GM12878 (cell line): ENCODE measurements around the gene JOSD2.

Source experiments
- CEBPB ChIP-seq, 2 experiments: fragments of 150-350 bp in 1 of 2; IDR thresholded peaks; 2 replicates each; pipeline ENCODE4 v1.6.1; 2012 to 2014; ENCODE audit warnings: low read depth in 2 of 2, low read length in 2 of 2, borderline replicate concordance in 1 of 2, inconsistent platforms in 1 of 2
- CREB1 ChIP-seq: IDR thresholded peaks from 2 replicates; pipeline ENCODE4 v1.6.1; 2012; ENCODE audit warnings: low read depth, mild to moderate bottlenecking, inconsistent platforms
- EP300 ChIP-seq, 2 experiments: fragments of 150-350 bp in 1 of 2; IDR thresholded peaks; 2 replicates each; pipeline ENCODE4 v1.6.1; 2011 to 2012; ENCODE audit warnings: low read depth in 2 of 2, low read length in 2 of 2, borderline replicate concordance in 1 of 2, improper control_type of control experiment in 1 of 2, inconsistent platforms in 1 of 2; ENCODE audit not compliant: control insufficient read depth in 1 of 2
- EZH2 ChIP-seq: IDR thresholded peaks from 2 replicates; pipeline ENCODE4 v1.6.1; 2012; ENCODE audit warnings: low read depth, mild to moderate bottlenecking, control low read depth, inconsistent platforms, low read length, borderline replicate concordance; ENCODE audit not compliant: control insufficient read depth
- FOS ChIP-seq: IDR thresholded peaks from 3 replicates; pipeline ENCODE4 v1.6.1; 2011; ENCODE audit warnings: borderline replicate concordance; ENCODE audit not compliant: insufficient read length; ENCODE audit errors: extremely low read depth
- POLR2A ChIP-seq: IDR thresholded peaks from 2 replicates; pipeline ENCODE4 v1.6.1; 2011; ENCODE audit warnings: low read depth, mild to moderate bottlenecking, low read length
- TF ChIP-seq, protein P1 (sequence below), 3 experiments: IDR thresholded peaks in 2 of 3; conservative IDR thresholded peaks in 1 of 3; 2 replicates each; pipeline ENCODE4 v1.5.1; 2011; ENCODE audit warnings: low read depth in 3 of 3, low read length in 3 of 3, mild to moderate bottlenecking in 3 of 3, control low read depth in 2 of 3, moderate library complexity in 2 of 3, inconsistent platforms in 1 of 3, mixed read lengths in 1 of 3; ENCODE audit not compliant: control insufficient read depth in 2 of 3, insufficient read depth in 1 of 3; ENCODE audit errors: extremely low read depth in 1 of 3
- TF ChIP-seq, protein P2 (sequence below): IDR thresholded peaks from 2 replicates; pipeline ENCODE4 v1.6.1; 2012; ENCODE audit warnings: mild to moderate bottlenecking, low read depth, low read length
- TF ChIP-seq, protein P3 (sequence below): IDR thresholded peaks from 2 replicates; pipeline ENCODE4 v1.6.1; 2012; ENCODE audit warnings: low read depth, low read length, improper control_type of control experiment

DNA sequence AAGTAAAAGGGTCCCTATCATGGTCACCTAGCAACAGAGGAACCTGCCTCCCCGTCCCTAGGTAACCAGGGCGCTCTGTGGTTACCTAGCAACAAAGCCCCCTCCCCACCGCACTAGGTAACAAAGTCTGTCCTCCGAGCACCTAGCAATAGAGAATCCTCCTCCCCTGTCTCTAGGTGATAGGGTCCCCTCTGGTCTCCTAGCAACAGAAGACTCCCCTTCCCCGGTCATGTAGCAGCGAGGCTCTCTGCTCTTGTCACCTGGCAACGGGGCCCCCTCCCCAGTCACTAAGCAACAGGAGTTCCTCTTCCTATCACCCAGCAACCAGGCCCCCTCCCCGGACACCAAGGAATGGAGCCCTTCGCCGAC is 307 bp downstream of the JOSD2 start:
- TF ChIP-seq, protein P1, sequence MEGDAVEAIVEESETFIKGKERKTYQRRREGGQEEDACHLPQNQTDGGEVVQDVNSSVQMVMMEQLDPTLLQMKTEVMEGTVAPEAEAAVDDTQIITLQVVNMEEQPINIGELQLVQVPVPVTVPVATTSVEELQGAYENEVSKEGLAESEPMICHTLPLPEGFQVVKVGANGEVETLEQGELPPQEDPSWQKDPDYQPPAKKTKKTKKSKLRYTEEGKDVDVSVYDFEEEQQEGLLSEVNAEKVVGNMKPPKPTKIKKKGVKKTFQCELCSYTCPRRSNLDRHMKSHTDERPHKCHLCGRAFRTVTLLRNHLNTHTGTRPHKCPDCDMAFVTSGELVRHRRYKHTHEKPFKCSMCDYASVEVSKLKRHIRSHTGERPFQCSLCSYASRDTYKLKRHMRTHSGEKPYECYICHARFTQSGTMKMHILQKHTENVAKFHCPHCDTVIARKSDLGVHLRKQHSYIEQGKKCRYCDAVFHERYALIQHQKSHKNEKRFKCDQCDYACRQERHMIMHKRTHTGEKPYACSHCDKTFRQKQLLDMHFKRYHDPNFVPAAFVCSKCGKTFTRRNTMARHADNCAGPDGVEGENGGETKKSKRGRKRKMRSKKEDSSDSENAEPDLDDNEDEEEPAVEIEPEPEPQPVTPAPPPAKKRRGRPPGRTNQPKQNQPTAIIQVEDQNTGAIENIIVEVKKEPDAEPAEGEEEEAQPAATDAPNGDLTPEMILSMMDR (IDR thresholded peaks at IDR 0.05 in 2 of 3, conservative IDR thresholded peaks at IDR 0.05 in 1 of 3; ENCODE audit: control insufficient read depth in 2 of 3, extremely low read depth in 1 of 3, insufficient read depth in 1 of 3, low read depth in 3 of 3, low read length in 3 of 3): no peak
- TF ChIP-seq, protein P2, sequence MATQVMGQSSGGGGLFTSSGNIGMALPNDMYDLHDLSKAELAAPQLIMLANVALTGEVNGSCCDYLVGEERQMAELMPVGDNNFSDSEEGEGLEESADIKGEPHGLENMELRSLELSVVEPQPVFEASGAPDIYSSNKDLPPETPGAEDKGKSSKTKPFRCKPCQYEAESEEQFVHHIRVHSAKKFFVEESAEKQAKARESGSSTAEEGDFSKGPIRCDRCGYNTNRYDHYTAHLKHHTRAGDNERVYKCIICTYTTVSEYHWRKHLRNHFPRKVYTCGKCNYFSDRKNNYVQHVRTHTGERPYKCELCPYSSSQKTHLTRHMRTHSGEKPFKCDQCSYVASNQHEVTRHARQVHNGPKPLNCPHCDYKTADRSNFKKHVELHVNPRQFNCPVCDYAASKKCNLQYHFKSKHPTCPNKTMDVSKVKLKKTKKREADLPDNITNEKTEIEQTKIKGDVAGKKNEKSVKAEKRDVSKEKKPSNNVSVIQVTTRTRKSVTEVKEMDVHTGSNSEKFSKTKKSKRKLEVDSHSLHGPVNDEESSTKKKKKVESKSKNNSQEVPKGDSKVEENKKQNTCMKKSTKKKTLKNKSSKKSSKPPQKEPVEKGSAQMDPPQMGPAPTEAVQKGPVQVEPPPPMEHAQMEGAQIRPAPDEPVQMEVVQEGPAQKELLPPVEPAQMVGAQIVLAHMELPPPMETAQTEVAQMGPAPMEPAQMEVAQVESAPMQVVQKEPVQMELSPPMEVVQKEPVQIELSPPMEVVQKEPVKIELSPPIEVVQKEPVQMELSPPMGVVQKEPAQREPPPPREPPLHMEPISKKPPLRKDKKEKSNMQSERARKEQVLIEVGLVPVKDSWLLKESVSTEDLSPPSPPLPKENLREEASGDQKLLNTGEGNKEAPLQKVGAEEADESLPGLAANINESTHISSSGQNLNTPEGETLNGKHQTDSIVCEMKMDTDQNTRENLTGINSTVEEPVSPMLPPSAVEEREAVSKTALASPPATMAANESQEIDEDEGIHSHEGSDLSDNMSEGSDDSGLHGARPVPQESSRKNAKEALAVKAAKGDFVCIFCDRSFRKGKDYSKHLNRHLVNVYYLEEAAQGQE: no peak
- TF ChIP-seq FOS: no peak
- TF ChIP-seq, protein P3, sequence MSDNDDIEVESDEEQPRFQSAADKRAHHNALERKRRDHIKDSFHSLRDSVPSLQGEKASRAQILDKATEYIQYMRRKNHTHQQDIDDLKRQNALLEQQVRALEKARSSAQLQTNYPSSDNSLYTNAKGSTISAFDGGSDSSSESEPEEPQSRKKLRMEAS: no peak
- no peak for TF ChIP-seq CEBPB (IDR thresholded peaks at IDR 0.05; ENCODE audit: borderline replicate concordance in 1 of 2, low read depth in 2 of 2, low read length in 2 of 2)
- no peak for TF ChIP-seq POLR2A
- no peak for TF ChIP-seq EZH2
- TF ChIP-seq EP300 (IDR thresholded peaks at IDR 0.05; ENCODE audit: borderline replicate concordance in 1 of 2, control insufficient read depth in 1 of 2, low read depth in 2 of 2, low read length in 2 of 2): no peak
- TF ChIP-seq CREB1: no peak
